Measurements from ENCODE around the gene TMX2. TPM values are rescaled to one million over a fixed set of nuclear protein-coding genes. Genes with fewer than 3 reads are reported as not detected.
"Not testable (repeated sequence)": the region's sequence is repeated elsewhere in the genome, so short reads cannot be mapped to it uniquely, and the experiment has no call there.

The TMX2 gene
- total RNA-seq, 1 donor from 2014 or later: 84.4 TPM

DNA sequence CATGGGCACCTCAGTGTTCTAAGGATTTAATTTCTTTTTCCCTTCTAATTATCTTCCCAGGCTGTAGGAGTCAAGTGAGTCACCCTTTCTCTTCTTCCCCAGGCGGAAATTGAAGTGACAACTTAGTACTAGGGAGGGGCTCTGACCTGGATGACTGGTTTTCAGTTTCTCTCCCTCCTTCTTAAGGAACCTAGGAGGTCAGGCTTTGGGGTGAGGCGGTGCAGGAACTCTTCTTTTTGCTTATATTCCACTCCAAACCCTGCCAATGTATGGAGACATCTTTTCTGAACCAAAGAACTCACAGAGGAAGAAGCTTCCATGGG is 31.9 kb upstream of the TMX2 start:
- DNase-seq (ENCODE audit: extremely low spot score, unreplicated experiment): no peak
- Mint-ChIP-seq H3K36me3 (peaks cover 29% of the 10 kb centered on the region), H3K9me3 (no peaks in the 10 kb centered on the region), H3K4me3 (peak overlapping the region; percentile 63), H3K4me1 (ENCODE audit: unreplicated experiment) (peaks cover 8% of the 10 kb centered on the region), H3K27me3 (no peaks in the 10 kb centered on the region), H3K27ac (peak overlapping the region; percentile 92)
- TF ChIP-seq, protein P1, sequence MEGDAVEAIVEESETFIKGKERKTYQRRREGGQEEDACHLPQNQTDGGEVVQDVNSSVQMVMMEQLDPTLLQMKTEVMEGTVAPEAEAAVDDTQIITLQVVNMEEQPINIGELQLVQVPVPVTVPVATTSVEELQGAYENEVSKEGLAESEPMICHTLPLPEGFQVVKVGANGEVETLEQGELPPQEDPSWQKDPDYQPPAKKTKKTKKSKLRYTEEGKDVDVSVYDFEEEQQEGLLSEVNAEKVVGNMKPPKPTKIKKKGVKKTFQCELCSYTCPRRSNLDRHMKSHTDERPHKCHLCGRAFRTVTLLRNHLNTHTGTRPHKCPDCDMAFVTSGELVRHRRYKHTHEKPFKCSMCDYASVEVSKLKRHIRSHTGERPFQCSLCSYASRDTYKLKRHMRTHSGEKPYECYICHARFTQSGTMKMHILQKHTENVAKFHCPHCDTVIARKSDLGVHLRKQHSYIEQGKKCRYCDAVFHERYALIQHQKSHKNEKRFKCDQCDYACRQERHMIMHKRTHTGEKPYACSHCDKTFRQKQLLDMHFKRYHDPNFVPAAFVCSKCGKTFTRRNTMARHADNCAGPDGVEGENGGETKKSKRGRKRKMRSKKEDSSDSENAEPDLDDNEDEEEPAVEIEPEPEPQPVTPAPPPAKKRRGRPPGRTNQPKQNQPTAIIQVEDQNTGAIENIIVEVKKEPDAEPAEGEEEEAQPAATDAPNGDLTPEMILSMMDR (conservative IDR thresholded peaks at IDR 0.05): no peak

DNA sequence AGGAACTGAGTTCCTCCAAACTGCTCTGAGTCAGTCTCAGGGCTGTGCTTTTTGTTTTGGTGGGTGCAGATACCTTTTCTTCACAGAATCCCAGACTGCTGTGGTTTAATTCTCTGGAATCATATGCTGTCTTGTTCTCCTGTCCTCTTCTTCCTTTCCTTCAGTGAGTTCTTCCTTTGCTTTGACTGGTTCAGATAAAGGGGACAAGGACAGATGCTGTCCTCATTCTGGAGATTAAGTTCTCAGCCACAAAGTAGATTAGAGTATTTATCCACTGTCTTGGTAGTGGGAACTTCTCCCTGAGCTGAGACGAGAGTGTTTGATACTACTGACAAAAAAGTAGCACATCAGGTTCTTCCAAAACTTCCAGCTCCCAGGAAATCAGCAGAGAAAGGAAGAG is 31.2 kb upstream of the TMX2 start:
- peaks cover 2% of the 10 kb centered on the region for H3K4me1 Mint-ChIP-seq (ENCODE audit: unreplicated experiment)
- peaks cover 28% of the 10 kb centered on the region for H3K36me3 Mint-ChIP-seq
- no peaks in the 10 kb centered on the region for H3K9me3 Mint-ChIP-seq
- H3K27me3 Mint-ChIP-seq: no peaks in the 10 kb centered on the region
- no peak for DNase-seq (ENCODE audit: extremely low spot score, unreplicated experiment)
- H3K4me3 Mint-ChIP-seq: no peak overlapping the region
- TF ChIP-seq, protein P1 (conservative IDR thresholded peaks at IDR 0.05): no peak
- H3K27ac Mint-ChIP-seq: peak overlapping the region; percentile 92

DNA sequence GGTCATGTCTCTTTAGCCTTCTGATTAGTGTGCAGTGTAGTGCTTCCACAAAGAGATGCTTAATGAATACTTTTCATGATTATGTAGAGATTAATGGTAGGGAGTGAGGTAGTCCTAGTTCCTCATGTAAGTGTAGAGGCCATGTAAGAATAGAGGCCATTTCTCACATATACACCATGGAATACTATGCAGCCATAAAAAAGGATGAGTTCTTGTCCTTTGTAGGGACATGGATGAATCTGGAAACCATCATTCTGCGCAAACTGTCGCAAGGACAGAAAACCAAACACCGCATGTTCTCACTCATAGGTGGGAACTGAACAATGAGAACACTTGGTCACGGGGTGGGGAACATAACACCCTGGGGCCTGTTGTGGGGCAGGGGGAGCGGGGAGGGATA is 21.9 kb upstream of the TMX2 start:
- DNase-seq (ENCODE audit: extremely low spot score, unreplicated experiment); H3K27me3 Mint-ChIP-seq; H3K9me3 Mint-ChIP-seq; H3K4me3 Mint-ChIP-seq; H3K4me1 Mint-ChIP-seq (ENCODE audit: unreplicated experiment); H3K27ac Mint-ChIP-seq: not testable (repeated sequence)
- peaks cover 26% of the 10 kb centered on the region for H3K36me3 Mint-ChIP-seq

DNA sequence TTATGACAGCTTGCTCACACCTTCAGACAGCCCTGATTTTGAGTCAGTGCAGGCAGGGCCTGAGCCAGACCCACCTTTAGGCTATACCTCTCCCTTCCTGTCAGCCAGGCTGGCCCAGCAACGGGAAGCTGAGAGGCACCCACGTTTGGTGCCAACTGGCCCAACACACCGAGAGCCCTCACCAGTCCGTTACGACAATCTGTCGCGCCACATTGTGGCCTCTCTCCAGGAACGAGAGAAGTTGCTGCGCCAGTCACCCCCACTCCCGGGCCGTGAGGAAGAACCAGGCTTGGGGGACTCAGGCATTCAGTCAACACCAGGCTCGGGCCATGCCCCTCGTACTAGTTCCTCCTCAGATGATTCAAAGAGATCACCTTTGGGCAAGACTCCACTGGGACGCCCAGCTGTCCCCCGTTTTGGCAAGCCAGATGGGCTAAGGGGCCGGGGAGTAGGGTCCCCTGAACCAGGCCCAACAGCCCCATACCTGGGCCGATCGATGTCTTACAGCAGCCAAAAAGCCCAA is 13.5 kb upstream of the TMX2 start:
- DNase-seq (ENCODE audit: extremely low spot score, unreplicated experiment): no peak
- H3K36me3 Mint-ChIP-seq: peaks cover 26% of the 10 kb centered on the region
- no peaks in the 10 kb centered on the region for H3K27me3 Mint-ChIP-seq
- H3K4me1 Mint-ChIP-seq (ENCODE audit: unreplicated experiment): no peaks in the 10 kb centered on the region
- no peaks in the 10 kb centered on the region for H3K9me3 Mint-ChIP-seq
- no peak overlapping the region for H3K4me3 Mint-ChIP-seq
- TF ChIP-seq, protein P1 (conservative IDR thresholded peaks at IDR 0.05): no peak
- peak overlapping the region; percentile 44 for H3K27ac Mint-ChIP-seq

GRCh38 chr11:57699813-57700212 is 12.6 kb upstream of the TMX2 start:
- no peaks in the 10 kb centered on the region for H3K27me3 Mint-ChIP-seq
- H3K27ac Mint-ChIP-seq: no peak overlapping the region
- peaks cover 29% of the 10 kb centered on the region for H3K36me3 Mint-ChIP-seq
- TF ChIP-seq, protein P1 (conservative IDR thresholded peaks at IDR 0.05): no peak
- H3K4me3 Mint-ChIP-seq: no peak overlapping the region
- no peaks in the 10 kb centered on the region for H3K4me1 Mint-ChIP-seq (ENCODE audit: unreplicated experiment)
- no peaks in the 10 kb centered on the region for H3K9me3 Mint-ChIP-seq
- DNase-seq (ENCODE audit: extremely low spot score, unreplicated experiment): no peak

DNA sequence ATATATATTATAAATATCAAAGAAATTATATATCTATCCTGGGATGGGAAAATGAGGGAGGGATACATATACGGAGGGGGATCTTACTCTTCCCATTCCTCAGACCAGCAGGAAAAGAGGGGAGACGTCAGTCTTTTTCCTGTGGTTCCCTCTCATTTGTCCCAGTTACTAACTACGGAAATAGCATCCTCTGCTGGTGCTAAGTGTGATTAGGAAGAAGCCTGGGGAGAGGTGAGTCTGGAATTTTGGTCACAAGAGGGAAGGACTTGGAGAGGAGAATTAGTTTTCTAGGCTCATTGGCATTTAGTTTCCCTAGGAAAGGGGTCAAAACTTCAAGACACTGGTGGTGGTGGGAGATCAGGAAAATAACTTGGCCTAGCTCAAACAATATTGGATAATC is 12.0 kb upstream of the TMX2 start:
- Mint-ChIP-seq H3K4me3 (no peak overlapping the region), H3K36me3 (peaks cover 29% of the 10 kb centered on the region), H3K4me1 (ENCODE audit: unreplicated experiment) (no peaks in the 10 kb centered on the region), H3K27ac (no peak overlapping the region), H3K9me3 (no peaks in the 10 kb centered on the region), H3K27me3 (no peaks in the 10 kb centered on the region)
- TF ChIP-seq, protein P1 (conservative IDR thresholded peaks at IDR 0.05): no peak
- no peak for DNase-seq (ENCODE audit: extremely low spot score, unreplicated experiment)

All from type B pancreatic cell (in vitro differentiated cells).